Effector CD8-positive, alpha-beta T cell (primary cell): ENCODE results near the gene SLX4IP.
"Not testable (repeated sequence)": the region's sequence is repeated elsewhere in the genome, so short reads cannot be mapped to it uniquely, and the experiment has no call there.

Experiments
- DNase-seq: peaks from one replicate; lab custom pipeline; 2025; lab: John Stamatoyannopoulos, UW

SLX4IP gene

GRCh38 chr20:10603971-10604864, 169.1 kb downstream of the SLX4IP start:
- DNase-seq = no peak

DNA sequence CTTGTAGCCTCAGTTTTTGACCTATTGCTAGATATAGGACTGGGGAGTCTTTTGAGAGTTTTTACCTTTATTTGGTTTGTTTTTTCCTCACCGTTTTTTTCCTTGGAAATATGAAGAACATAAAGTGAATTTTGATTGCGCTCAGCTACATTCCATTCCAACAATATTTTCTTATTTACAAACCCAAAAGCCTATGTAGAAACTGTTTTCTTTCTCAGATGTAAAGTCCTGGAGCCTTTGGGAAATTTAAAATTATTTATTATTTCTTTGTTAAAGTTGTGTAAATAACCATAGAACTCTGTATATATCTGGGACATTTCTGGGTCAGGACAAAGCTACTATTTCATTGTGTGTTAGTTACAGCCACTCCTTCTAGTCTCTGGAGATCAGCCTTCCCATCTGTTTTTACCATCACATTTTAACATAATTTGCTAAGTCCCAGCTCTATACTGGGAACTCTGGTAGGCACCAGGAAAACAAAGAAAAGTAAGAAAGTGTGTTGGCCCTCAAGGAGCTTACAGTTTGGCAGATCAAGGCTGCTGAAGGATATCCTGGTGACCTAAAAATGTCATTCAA, 169.8 kb downstream of the SLX4IP start:
- DNase-seq = no peak

GRCh38 chr20:10605547-10606195, 170.6 kb downstream of the SLX4IP start:
- DNase-seq = no peak

DNA sequence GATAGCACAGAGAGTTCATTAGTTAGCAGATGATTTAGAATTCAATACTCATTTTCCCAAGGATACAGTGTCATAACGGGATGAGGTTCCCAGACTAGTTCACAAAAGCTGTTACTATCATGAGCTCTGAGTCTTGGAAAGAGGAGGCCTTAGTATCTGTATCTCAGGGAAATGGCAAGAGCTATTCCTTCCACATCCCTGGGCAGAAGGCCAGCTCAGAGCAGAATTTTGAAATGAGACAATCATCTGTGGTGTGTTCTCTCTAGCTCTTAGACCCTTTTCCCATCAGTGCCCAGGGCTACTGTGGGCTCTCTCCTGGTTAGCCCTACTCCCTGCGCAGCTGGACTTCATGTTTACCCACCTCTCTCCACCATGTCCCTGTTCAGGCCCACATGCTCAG, 174.2 kb downstream of the SLX4IP start:
- DNase-seq = no peak

- DNase-seq = no peak
Observed at GRCh38 chr20:10609770-10610169, 174.7 kb downstream of the SLX4IP start.

- DNase-seq = no peak
Observed at GRCh38 chr20:10610251-10610650, 175.1 kb downstream of the SLX4IP start.

- no peak for DNase-seq
Observed at GRCh38 chr20:10611357-10611756, 176.3 kb downstream of the SLX4IP start.

DNA sequence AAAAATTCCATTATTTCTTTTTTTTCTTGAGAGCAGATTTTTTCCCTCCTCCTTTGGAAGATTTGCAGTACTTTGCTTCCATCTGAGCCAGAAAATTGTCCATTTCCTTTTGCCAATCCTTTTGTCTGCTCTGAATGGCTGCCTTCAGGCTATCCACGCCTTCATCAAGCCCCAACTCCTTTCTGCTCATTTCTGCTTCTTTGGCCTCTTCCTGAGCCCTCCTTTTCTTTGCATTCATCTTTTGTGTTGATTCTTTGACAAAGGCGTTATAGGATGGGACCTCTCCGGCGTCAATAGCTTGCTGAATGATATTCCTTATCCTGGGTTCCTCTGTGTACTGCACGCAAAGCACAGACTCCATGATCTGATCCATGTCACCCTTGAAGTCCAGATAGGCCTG, 178.3 kb downstream of the SLX4IP start:
- DNase-seq = not testable (repeated sequence)

GRCh38 chr20:10613911-10614310, 178.8 kb downstream of the SLX4IP start:
- no peak for DNase-seq

DNA sequence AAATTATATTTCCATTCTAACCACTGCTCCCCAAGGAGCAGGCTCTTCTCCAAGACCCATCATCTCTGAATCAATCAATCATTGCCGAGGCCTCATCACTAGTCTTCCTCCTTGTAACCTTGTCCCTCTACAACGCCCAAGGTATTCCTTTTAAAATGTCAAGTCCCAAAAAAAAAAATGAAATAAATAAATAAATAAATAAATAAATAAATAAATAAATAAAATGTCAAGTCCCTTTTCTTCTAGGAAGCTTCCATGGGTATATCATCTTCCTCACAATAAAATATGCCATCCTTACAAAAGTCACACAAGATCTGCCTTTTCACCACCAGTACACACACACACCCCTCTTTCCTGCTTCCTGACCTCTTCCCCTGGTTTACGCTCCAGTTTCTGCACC, 181.1 kb downstream of the SLX4IP start:
- no peak for DNase-seq

DNA sequence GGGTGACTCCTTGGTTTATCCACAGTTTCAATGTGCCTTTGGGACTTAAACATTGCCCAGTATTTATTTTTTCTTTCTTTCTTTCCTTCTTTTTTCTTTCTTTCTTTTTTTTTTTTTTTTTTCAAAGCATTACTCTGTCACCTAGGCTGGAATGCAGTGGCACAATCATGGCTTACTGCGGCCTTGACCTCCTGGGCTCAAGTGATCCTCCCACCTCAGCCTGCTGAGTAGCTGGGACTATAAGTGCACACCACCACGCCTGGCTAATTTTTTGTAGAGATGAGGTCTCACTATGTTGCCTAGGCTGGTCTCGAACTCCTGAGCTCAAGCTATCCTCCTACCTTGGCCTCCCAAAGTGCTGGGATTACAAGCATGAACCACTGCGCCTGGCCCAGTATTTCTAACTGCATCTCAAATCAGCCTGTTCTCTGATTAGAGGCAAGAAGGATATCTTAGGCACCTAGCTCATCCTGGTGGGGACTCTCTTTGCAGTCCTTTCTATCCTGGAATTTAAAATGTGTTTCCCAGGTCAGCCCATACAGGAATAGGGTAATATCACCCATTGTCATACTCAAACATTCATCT, 182.5 kb downstream of the SLX4IP start:
- not testable (repeated sequence) for DNase-seq

DNA sequence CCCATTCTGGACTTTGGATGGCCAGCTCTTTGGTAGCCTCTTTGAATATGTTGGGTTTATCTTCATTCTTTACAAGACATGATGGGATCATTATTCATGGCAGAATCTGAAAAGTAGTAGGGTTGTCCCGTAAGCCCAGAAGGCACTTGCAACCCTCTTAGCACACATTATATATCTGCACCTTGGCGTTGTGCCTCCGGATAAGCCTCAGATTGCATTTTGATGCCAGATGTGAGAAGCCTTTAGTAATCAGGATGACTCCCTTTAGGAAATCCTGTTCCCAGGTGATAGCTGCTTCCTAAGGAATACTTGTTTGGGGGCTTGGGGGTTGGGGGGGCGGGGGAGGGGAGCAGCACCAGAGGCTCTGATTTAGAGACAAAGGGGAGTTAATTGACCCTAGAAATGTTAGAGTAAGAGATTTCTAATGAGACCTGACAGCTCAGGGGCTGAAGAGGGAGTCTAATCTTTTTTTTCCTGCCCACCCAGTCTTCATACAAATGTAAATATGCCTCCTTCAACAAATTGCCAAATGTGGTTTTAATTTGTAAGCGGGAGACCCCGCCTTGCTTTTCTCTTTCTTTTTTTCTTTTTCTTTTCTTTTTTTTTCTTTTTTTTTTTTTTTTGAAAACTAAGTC, 183.6 kb downstream of the SLX4IP start:
- DNase-seq = no peak

- no peak for DNase-seq
Observed at GRCh38 chr20:10619427-10619826, 184.3 kb downstream of the SLX4IP start.

DNA sequence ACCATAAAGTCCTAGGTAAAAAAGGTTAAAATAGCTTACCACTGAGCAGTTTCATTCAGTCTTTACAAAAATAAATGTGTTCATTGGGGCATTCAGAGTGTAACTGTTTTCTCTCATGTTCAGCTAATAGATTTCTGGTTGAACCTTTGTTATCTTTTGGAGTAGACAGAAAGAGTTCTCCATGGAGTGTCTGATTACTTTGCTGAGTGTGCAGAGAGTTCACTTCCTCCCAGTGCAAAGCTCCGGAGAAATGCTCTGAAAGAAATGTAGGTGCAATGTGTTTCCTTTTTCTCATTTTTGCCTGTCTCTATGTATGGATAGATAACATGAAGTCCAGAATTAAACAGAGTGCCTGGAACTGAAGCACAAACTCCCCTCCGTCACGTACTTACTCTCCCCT, 186.0 kb downstream of the SLX4IP start:
- DNase-seq = no peak

DNA sequence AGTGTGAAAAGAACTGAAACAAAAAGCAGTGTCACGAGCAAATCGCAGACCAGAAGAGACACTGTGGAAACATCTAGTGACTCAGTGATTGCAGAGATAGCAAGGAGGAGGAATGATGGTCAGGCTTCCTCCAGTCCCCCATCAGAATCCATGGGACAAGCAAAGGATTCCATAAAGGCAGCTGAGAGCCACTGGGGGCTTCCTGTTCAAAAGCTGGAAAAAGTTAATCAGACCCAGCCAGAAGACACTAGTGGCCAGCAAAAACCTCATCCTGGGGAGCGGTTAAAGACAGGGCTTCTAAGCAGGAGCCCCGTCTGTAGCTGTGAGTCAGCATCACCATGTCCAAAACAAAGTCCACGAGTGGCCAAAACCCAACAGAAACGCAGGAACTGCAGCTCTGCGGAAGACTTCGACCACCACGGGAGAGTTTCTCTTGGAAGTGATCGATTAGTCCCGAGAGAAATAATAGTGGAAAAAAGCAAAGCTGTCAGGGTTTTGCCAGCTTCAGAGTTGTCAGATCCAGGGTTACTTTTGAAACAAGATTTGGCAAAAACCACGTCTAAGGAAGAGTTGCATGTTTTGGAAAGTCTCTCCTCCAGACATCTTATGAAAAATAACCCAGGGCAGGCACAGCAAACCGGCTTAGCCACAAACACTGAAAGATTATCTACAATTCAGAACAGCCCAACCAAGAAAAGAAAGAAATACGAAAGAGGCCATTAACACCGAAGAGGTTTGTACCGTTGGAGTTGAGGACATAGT, 187.7 kb downstream of the SLX4IP start:
- DNase-seq = no peak

DNA sequence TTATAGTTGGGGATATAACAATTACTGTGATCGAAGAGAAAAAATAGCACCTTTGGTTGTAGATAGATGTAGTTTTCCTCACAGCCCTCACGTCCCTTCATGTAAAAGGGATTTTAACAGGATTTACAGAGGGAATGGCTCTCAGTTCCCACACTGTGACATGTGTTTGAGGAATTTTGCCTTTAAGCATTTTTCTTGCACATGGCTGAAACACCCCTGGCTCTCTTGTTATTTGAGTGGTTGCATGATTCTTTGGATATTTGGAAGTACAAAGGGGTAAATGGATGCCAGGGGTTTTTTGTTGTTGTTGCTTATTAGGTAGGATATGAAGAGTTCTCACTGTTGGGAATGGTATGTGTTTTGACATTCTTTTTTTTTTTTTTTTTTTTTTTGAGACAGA, 190.5 kb downstream of the SLX4IP start:
- DNase-seq = no peak

DNA sequence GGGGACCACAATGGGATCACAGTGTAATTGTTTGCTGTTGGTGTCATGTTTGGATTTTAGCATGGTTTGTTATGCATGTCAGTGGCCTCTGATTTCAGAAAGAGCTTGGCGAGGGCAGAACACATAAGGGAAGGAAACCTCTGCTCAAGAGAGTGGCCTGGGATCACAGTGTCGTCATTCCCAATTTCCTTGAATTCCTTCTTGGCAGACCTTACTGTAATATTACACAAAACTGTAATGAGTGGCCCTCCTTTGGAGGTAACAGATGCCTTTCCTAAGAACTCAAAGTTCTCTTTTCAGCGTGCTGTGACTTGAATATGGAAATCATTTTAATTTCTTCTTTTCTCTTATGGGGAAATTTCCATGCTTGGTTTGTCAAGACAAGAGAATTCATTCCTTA, 191.8 kb downstream of the SLX4IP start:
- no peak for DNase-seq

DNA sequence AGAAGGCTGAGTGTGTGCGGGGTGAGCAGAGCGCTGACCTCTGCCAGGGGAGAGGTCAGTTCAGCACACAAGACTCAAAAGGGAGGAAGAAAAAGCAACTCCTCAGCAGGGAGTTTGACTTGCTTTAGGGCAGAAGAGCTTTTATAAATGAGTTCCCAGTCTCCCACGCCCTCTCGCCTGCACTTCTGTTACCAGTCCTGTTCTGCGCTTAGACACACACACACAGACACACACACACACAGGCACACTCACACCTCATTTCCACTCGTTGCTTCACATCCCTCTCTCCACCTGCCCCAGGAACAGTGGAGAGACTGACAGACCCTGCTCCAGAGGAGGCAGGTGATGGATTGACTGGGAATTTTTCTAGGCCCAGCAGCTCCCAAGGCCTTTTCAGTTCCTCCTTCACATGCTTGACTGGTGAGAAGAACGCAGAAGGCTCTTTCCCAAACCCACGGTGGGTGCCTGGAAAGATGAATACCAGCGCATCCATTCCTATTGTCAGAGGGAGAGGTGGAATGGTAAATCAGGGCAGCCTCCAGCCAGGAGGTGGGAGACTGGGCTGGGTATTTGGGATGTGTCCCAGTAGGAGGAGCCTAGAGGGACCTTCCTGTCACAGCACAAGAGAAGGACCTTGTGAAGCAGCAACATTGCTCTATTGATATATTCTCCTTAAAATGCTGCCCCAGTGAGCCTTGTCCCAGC, 195.0 kb downstream of the SLX4IP start:
- no peak for DNase-seq

GRCh38 chr20:10631126-10631525, 196.0 kb downstream of the SLX4IP start:
- no peak for DNase-seq

GRCh38 chr20:10632721-10633509, 197.8 kb downstream of the SLX4IP start:
- no peak for DNase-seq
